Caco-2 (cell line): ENCODE results near the gene TLX3. TPM values are rescaled to one million over a fixed set of nuclear protein-coding genes. Genes with fewer than 3 reads are reported as not detected.

Experiments
- BruUV-seq: library from RNA; stranded (reverse); fragments of 400-500 nt; replicated peaks from 2 replicates; lab custom pipeline; 2021; lab: Mats Ljungman, UMichigan
- CTCF ChIA-PET: fragments of 300-600 bp; sonication (Branson Sonifier 250); formaldehyde crosslinking; loops from one replicate; lab custom pipeline; 2022; ENCODE audit warnings: antibody characterized with exemption; lab: Charles Lee
- POLR2A ChIA-PET: fragments of 300-600 bp; sonication (Branson Sonifier 250); formaldehyde crosslinking; loops from one replicate; lab custom pipeline; 2022; ENCODE audit warnings: antibody characterized with exemption; lab: Charles Lee
- DNase-seq, 2 experiments: peaks; one replicate each; pipeline versions ENCODE4 v3.0.0 to v3.0.0-alpha.2; 2020 to 2022
- H3K27me3 ChIP-seq: replicated peaks from 2 replicates; pipeline ENCODE4 v1.6.0; 2011; ENCODE audit warnings: low read length; ENCODE audit not compliant: control insufficient read depth, insufficient read depth
- H3K36me3 ChIP-seq: 2 replicates; pipeline ENCODE4 v1.5.1; 2011; ENCODE audit warnings: low read length; ENCODE audit not compliant: control insufficient read depth, insufficient read depth
- H3K4me1 ChIP-seq: fragments of 250-450 bp; sonication (Bioruptor Pico); 2 replicates; pipeline ENCODE4 v1.5.1; 2020; ENCODE audit warnings: mild to moderate bottlenecking
- H3K4me3 ChIP-seq: 2 replicates; pipeline ENCODE4 v1.5.1; 2011; ENCODE audit warnings: low read depth, mild to moderate bottlenecking, control low read depth, low read length
- H3K9me3 ChIP-seq: fragments of 250-450 bp; sonication (Bioruptor Pico); 2 replicates; pipeline ENCODE4 v1.5.1; 2020; ENCODE audit warnings: mild to moderate bottlenecking, moderate library complexity
- H3K27ac Mint-ChIP-seq: one replicate; pipeline ENCODE4 v1.8.0; 2022; ENCODE audit warnings: mixed read lengths; ENCODE audit not compliant: unreplicated experiment
- H3K27me3 Mint-ChIP-seq: one replicate; pipeline ENCODE4 v1.8.0; 2022; ENCODE audit warnings: mixed read lengths; ENCODE audit not compliant: insufficient read depth, unreplicated experiment
- H3K36me3 Mint-ChIP-seq: one replicate; pipeline ENCODE4 v1.8.0; 2022; ENCODE audit warnings: mild to moderate bottlenecking, mixed read lengths; ENCODE audit not compliant: insufficient read depth, unreplicated experiment
- H3K4me1 Mint-ChIP-seq: one replicate; pipeline ENCODE4 v1.8.0; 2022; ENCODE audit warnings: low read depth, mixed read lengths; ENCODE audit not compliant: unreplicated experiment
- H3K4me3 Mint-ChIP-seq: one replicate; pipeline ENCODE4 v1.8.0; 2022; ENCODE audit warnings: mild to moderate bottlenecking, moderate library complexity, mixed read lengths; ENCODE audit not compliant: unreplicated experiment
- H3K9me3 Mint-ChIP-seq: one replicate; pipeline ENCODE4 v1.8.0; 2022; ENCODE audit warnings: mixed read lengths; ENCODE audit not compliant: unreplicated experiment
- intact Hi-C: fragments of 100-400 bp; cut with micrococcal nuclease; formaldehyde crosslinking; loops from one replicate; pipeline ENCODE4 v1.10.0; 2022; ENCODE audit not compliant: unreplicated experiment
- total RNA-seq: library from RNA; stranded (reverse); gene quantifications from 2 replicates; pipeline ENCODE4 v1.2.3, GENCODE V29; 2022
- TF ChIP-seq, protein P1 (sequence below), 2 experiments: fragments of 200-600 bp in 1 of 2; IDR thresholded peaks; 1 replicate in 1 of 2; 2 replicates in 1 of 2; pipeline versions ENCODE4 v1.5.1 to v1.8.0; 2011 to 2022; ENCODE audit warnings: antibody characterized with exemption in 1 of 2, control low read depth in 1 of 2, inconsistent platforms in 1 of 2, low read depth in 1 of 2, low read length in 1 of 2, mild to moderate bottlenecking in 1 of 2, moderate library complexity in 1 of 2; ENCODE audit not compliant: insufficient read depth in 1 of 2, severe bottlenecking in 1 of 2, unreplicated experiment in 1 of 2

The TLX3 gene
- total RNA-seq, 1 experiment from 2014 or later: not detected

DNA sequence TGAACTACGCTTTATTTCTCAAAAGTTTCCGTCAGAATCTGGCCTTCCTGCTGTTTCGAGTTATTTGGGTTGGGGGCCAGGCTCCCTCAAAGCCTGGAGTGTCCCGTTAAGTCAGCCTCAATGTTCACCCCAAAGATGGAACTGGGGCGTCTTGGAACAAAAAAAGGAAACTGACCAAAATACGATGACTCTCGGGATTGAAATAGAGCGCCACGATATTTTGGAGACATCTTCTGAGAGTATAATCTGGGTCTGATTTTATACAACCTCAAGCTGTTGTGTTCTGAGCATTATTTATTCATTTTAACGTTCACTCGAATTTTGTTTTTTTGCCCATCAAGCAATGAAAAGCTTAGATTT lies 28.1 kb downstream of the TLX3 start:
- Mint-ChIP-seq H3K27ac (no peak overlapping the region), H3K4me1 (no peaks in the 10 kb centered on the region), H3K27me3 (peaks cover 4% of the 10 kb centered on the region), H3K36me3 (no peaks in the 10 kb centered on the region), H3K4me3 (peak overlapping the region; percentile 71), H3K9me3 (no peaks in the 10 kb centered on the region)
- no peak for DNase-seq
- POLR2A ChIA-PET: no interaction called here
- intact Hi-C loops: loop anchor here (1.0 kb wide), 2 partner anchors 64 to 130 kb away; no protein-coding TSS in a partner anchor
- Histone ChIP-seq H3K27me3 (no peaks in the 10 kb centered on the region), H3K4me3 (no peak overlapping the region), H3K9me3 (no peaks in the 10 kb centered on the region), H3K36me3 (no peaks in the 10 kb centered on the region), H3K4me1 (peaks cover 13% of the 10 kb centered on the region)
- CTCF ChIA-PET: interaction anchor here (1.7 kb wide), 1 partner anchor 130 kb away, joined by 7 read pairs; no protein-coding TSS in a partner anchor
- BruUV-seq: no TSS peak
- TF ChIP-seq, protein P1, sequence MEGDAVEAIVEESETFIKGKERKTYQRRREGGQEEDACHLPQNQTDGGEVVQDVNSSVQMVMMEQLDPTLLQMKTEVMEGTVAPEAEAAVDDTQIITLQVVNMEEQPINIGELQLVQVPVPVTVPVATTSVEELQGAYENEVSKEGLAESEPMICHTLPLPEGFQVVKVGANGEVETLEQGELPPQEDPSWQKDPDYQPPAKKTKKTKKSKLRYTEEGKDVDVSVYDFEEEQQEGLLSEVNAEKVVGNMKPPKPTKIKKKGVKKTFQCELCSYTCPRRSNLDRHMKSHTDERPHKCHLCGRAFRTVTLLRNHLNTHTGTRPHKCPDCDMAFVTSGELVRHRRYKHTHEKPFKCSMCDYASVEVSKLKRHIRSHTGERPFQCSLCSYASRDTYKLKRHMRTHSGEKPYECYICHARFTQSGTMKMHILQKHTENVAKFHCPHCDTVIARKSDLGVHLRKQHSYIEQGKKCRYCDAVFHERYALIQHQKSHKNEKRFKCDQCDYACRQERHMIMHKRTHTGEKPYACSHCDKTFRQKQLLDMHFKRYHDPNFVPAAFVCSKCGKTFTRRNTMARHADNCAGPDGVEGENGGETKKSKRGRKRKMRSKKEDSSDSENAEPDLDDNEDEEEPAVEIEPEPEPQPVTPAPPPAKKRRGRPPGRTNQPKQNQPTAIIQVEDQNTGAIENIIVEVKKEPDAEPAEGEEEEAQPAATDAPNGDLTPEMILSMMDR (IDR thresholded peaks at IDR 0.05; ENCODE audit: insufficient read depth in 1 of 2, low read depth in 1 of 2, low read length in 1 of 2, severe bottlenecking in 1 of 2, unreplicated experiment in 1 of 2): peak in 1 of 2 experiments; percentile 6

GRCh38 chr5:171340042-171340441 lies 31.0 kb downstream of the TLX3 start:
- Mint-ChIP-seq H3K27ac (no peak overlapping the region), H3K4me1 (no peaks in the 10 kb centered on the region), H3K4me3 (no peak overlapping the region), H3K27me3 (peaks cover 2% of the 10 kb centered on the region), H3K36me3 (no peaks in the 10 kb centered on the region), H3K9me3 (no peaks in the 10 kb centered on the region)
- Histone ChIP-seq H3K36me3 (no peaks in the 10 kb centered on the region), H3K9me3 (no peaks in the 10 kb centered on the region), H3K27me3 (no peaks in the 10 kb centered on the region), H3K4me1 (peaks cover 13% of the 10 kb centered on the region), H3K4me3 (no peak overlapping the region)
- BruUV-seq: no TSS peak
- intact Hi-C loops: loop anchor here (5.0 kb wide), 1 partner anchor 593 kb away; no protein-coding TSS in a partner anchor
- POLR2A ChIA-PET: interaction anchor here (1.0 kb wide), 1 partner anchor 47 kb away, joined by 3 read pairs; no protein-coding TSS in a partner anchor
- CTCF ChIA-PET: no interaction called here
- TF ChIP-seq, protein P1 (IDR thresholded peaks at IDR 0.05; ENCODE audit: insufficient read depth in 1 of 2, low read depth in 1 of 2, low read length in 1 of 2, severe bottlenecking in 1 of 2, unreplicated experiment in 1 of 2): no peak
- DNase-seq: no peak

DNA sequence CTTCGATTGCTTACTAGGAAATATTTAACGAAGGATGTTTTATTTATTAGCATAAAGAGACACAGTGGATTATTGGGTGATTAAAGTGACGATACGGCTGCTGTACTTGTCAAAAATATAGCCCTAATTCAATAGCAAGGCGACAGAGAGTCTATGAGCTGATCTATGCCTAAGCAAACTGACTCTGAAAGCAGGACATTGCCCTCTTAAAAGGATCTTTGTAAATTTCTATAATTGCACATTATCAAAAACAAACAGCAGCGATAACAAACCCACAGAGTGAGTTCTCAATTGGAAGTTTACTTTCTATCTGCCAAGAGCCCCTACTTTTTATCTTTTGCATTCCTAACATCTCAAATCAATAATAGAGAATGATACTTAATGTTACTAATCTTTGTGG lies 31.4 kb downstream of the TLX3 start:
- TF ChIP-seq, protein P1 (IDR thresholded peaks at IDR 0.05; ENCODE audit: insufficient read depth in 1 of 2, low read depth in 1 of 2, low read length in 1 of 2, severe bottlenecking in 1 of 2, unreplicated experiment in 1 of 2): no peak
- Mint-ChIP-seq H3K27me3 (no peaks in the 10 kb centered on the region), H3K27ac (no peak overlapping the region), H3K9me3 (no peaks in the 10 kb centered on the region), H3K4me3 (no peak overlapping the region), H3K4me1 (no peaks in the 10 kb centered on the region), H3K36me3 (no peaks in the 10 kb centered on the region)
- peaks cover 13% of the 10 kb centered on the region for H3K4me1 ChIP-seq
- no peak overlapping the region for H3K4me3 ChIP-seq
- ChIA-PET POLR2A (interaction anchor here (1.0 kb wide), 1 partner anchor 47 kb away, joined by 3 read pairs; no protein-coding TSS in a partner anchor), CTCF (interaction anchor here (0.6 to 2.6 kb wide), 3 partner anchors 133 to 547 kb away, joined by 3 to 14 read pairs (median 4); no protein-coding TSS in a partner anchor)
- no peak for DNase-seq
- no TSS peak for BruUV-seq
- H3K27me3 ChIP-seq: no peaks in the 10 kb centered on the region
- intact Hi-C loops: loop anchor here (5.0 kb wide), 1 partner anchor 593 kb away; no protein-coding TSS in a partner anchor
- H3K36me3 ChIP-seq: no peaks in the 10 kb centered on the region
- H3K9me3 ChIP-seq: no peaks in the 10 kb centered on the region
